Mesenchymal stem cell (in vitro differentiated cells and primary cell): ENCODE results near the gene SEC61G.

Experiments
- DNase-seq: peaks from one replicate; pipeline ENCODE4 v3.0.0-alpha.2; 2013
- H2AFZ ChIP-seq: one replicate; pipeline ENCODE4 v1.6.1; 2013; ENCODE audit warnings: low read depth, mild to moderate bottlenecking, control low read depth, inconsistent platforms, low read length, moderate library complexity
- H2AK5ac ChIP-seq: 2 replicates; pipeline ENCODE4 v1.6.1; 2013; ENCODE audit warnings: low read length, moderate library complexity, mild to moderate bottlenecking, inconsistent platforms; ENCODE audit not compliant: severe bottlenecking
- H2BK120ac ChIP-seq: one replicate; pipeline ENCODE4 v1.6.1; 2013; ENCODE audit warnings: low read depth, mild to moderate bottlenecking, inconsistent platforms, low read length, moderate library complexity
- H2BK12ac ChIP-seq, 2 experiments: one replicate each; pipeline ENCODE4 v1.6.1; 2013; ENCODE audit warnings: inconsistent platforms in 2 of 2, low read length in 2 of 2, mild to moderate bottlenecking in 2 of 2, moderate library complexity in 2 of 2, control low read depth in 1 of 2
- H2BK15ac ChIP-seq: one replicate; pipeline ENCODE4 v1.6.1; 2013; ENCODE audit warnings: mild to moderate bottlenecking, low read depth, inconsistent platforms; ENCODE audit not compliant: poor library complexity, severe bottlenecking
- H2BK5ac ChIP-seq: 2 replicates; pipeline ENCODE4 v1.6.1; 2013; ENCODE audit warnings: low read depth, mild to moderate bottlenecking, low read length, control low read depth, inconsistent platforms; ENCODE audit not compliant: poor library complexity, severe bottlenecking
- H3K14ac ChIP-seq, 2 experiments: one replicate each; pipeline ENCODE4 v1.6.1; 2013; ENCODE audit warnings: inconsistent platforms in 2 of 2, low read length in 2 of 2, control low read depth in 1 of 2, mild to moderate bottlenecking in 1 of 2, moderate library complexity in 1 of 2
- H3K18ac ChIP-seq, 2 experiments: one replicate each; pipeline ENCODE4 v1.6.1; 2013; ENCODE audit warnings: inconsistent platforms in 2 of 2, low read length in 2 of 2, control low read depth in 1 of 2, low read depth in 1 of 2, mild to moderate bottlenecking in 1 of 2
- H3K23ac ChIP-seq, 2 experiments: one replicate each; pipeline ENCODE4 v1.6.1; 2013; ENCODE audit warnings: inconsistent platforms in 2 of 2, low read length in 2 of 2, mild to moderate bottlenecking in 2 of 2, moderate library complexity in 2 of 2, control low read depth in 1 of 2
- H3K27ac ChIP-seq: 2 replicates; pipeline ENCODE4 v1.5.1; 2013; ENCODE audit warnings: mild to moderate bottlenecking, moderate library complexity, low read length, control low read depth, inconsistent platforms; ENCODE audit not compliant: poor library complexity, severe bottlenecking
- H3K27me3 ChIP-seq, 2 experiments: 2 replicates each; pipeline versions ENCODE4 v1.6.1 to v1.7.0; 2013; ENCODE audit warnings: low read length in 2 of 2, mild to moderate bottlenecking in 2 of 2, moderate library complexity in 2 of 2, control low read depth in 1 of 2, inconsistent platforms in 1 of 2; ENCODE audit not compliant: control insufficient read depth in 1 of 2, insufficient read depth in 1 of 2
- H3K36me3 ChIP-seq, 2 experiments: 2 replicates each; pipeline versions ENCODE4 v1.6.1 to v1.7.0; 2013; ENCODE audit warnings: low read length in 2 of 2, control low read depth in 1 of 2, inconsistent platforms in 1 of 2, low read depth in 1 of 2, mild to moderate bottlenecking in 1 of 2; ENCODE audit not compliant: insufficient read depth in 2 of 2, control insufficient read depth in 1 of 2
- H3K4ac ChIP-seq, 2 experiments: one replicate each; pipeline ENCODE4 v1.6.1; 2013; ENCODE audit warnings: inconsistent platforms in 2 of 2, low read length in 2 of 2, mild to moderate bottlenecking in 2 of 2, moderate library complexity in 2 of 2, control low read depth in 1 of 2, low read depth in 1 of 2
- H3K4me1 ChIP-seq: 2 replicates; pipeline ENCODE4 v1.6.1; 2013; ENCODE audit warnings: low read depth, low read length, control low read depth; ENCODE audit not compliant: control insufficient read depth, insufficient read depth
- H3K4me2 ChIP-seq: 2 replicates; pipeline ENCODE4 v1.6.1; 2013; ENCODE audit warnings: low read length, mild to moderate bottlenecking, inconsistent platforms; ENCODE audit not compliant: poor library complexity, severe bottlenecking
- H3K4me3 ChIP-seq, 2 experiments: 2 replicates each; pipeline versions ENCODE4 v1.5.1 to v1.7.0; 2013; ENCODE audit warnings: low read length in 2 of 2, mild to moderate bottlenecking in 2 of 2, control low read depth in 1 of 2, low read depth in 1 of 2; ENCODE audit not compliant: insufficient read depth in 1 of 2
- H3K79me1 ChIP-seq: replicated peaks from 2 replicates; pipeline ENCODE4 v1.6.1; 2013; ENCODE audit warnings: mild to moderate bottlenecking, control low read depth, low read length, inconsistent platforms; ENCODE audit not compliant: poor library complexity, severe bottlenecking
- H3K9ac ChIP-seq: 2 replicates; pipeline ENCODE4 v1.7.0; 2013; ENCODE audit warnings: mild to moderate bottlenecking, low read length, moderate library complexity
- H3K9me3 ChIP-seq: 2 replicates; pipeline ENCODE4 v1.7.0; 2013; ENCODE audit warnings: mild to moderate bottlenecking, low read length; ENCODE audit not compliant: control insufficient read depth
- H4K8ac ChIP-seq: one replicate; pipeline ENCODE4 v1.6.1; 2013; ENCODE audit warnings: inconsistent platforms, mild to moderate bottlenecking, low read length, moderate library complexity
- H4K91ac ChIP-seq: one replicate; pipeline ENCODE4 v1.6.1; 2013; ENCODE audit warnings: mild to moderate bottlenecking, low read length, inconsistent platforms
- WGBS: methylation state at CpG from one replicate; pipeline ENCODE4 v1.1.7; 2013; ENCODE audit warnings: mixed read lengths; 5-methylcytosine and 5-hydroxymethylcytosine counted together

The SEC61G gene

GRCh38 chr7:54788664-54789063, 29.7 kb upstream of the SEC61G start:
- DNase-seq, result peak; percentile 87

GRCh38 chr7:54785261-54785660, 26.2 kb upstream of the SEC61G start:
- no peak overlapping the region for H3K4me3 ChIP-seq
- no peak overlapping the region for H2AFZ ChIP-seq
- WGBS, result 86% methylated on average over 8 of the region's 8 CpGs
- no peak overlapping the region for H2BK5ac ChIP-seq
- no peaks in the 10 kb centered on the region for H3K27me3 ChIP-seq
- H2BK12ac ChIP-seq, result no peak overlapping the region
- H4K91ac ChIP-seq, result peak overlapping the region; percentile 22
- no peak overlapping the region for H3K4me2 ChIP-seq
- H3K36me3 ChIP-seq, result no peaks in the 10 kb centered on the region
- no peak overlapping the region for H3K14ac ChIP-seq
- no peak overlapping the region for H4K8ac ChIP-seq
- H2BK120ac ChIP-seq, result no peak overlapping the region
- H2AK5ac ChIP-seq, result no peak overlapping the region
- no peak overlapping the region for H3K9ac ChIP-seq
- no peaks in the 10 kb centered on the region for H3K79me1 ChIP-seq
- H3K18ac ChIP-seq, result no peak overlapping the region
- H3K9me3 ChIP-seq, result no peaks in the 10 kb centered on the region
- H2BK15ac ChIP-seq, result no peak overlapping the region
- H3K23ac ChIP-seq, result no peak overlapping the region
- H3K27ac ChIP-seq, result no peak overlapping the region
- H3K4ac ChIP-seq, result no peak overlapping the region
- peaks cover 2% of the 10 kb centered on the region for H3K4me1 ChIP-seq
- DNase-seq, result no peak

More at GRCh38 chr7:54788664-54789063, 29.7 kb upstream of the SEC61G start:
- Histone ChIP-seq H3K4me2 (no peak overlapping the region), H2BK12ac (no peak overlapping the region), H2BK5ac (no peak overlapping the region), H4K91ac (no peak overlapping the region), H2BK120ac (no peak overlapping the region), H3K27me3 (no peaks in the 10 kb centered on the region), H3K36me3 (no peaks in the 10 kb centered on the region), H3K4ac (no peak overlapping the region), H3K4me1 (peaks cover 3% of the 10 kb centered on the region), H2AFZ (no peak overlapping the region), H2AK5ac (no peak overlapping the region), H3K9ac (peak overlapping the region; percentile 49), H2BK15ac (no peak overlapping the region), H3K9me3 (no peaks in the 10 kb centered on the region), H3K18ac (no peak overlapping the region), H3K79me1 (no peaks in the 10 kb centered on the region), H4K8ac (no peak overlapping the region), H3K23ac (no peak overlapping the region), H3K14ac (no peak overlapping the region), H3K27ac (no peak overlapping the region), H3K4me3 (peak overlapping the region in 1 of 2 experiments; percentile 49)
- WGBS, result 10% methylated on average over 8 of the region's 9 CpGs

- Histone ChIP-seq H3K18ac (no peak overlapping the region), H3K4ac (no peak overlapping the region), H3K27ac (no peak overlapping the region), H3K9ac (no peak overlapping the region), H3K14ac (no peak overlapping the region), H3K4me1 (peaks cover 2% of the 10 kb centered on the region), H3K4me2 (no peak overlapping the region), H2BK12ac (no peak overlapping the region), H4K91ac (no peak overlapping the region), H2BK15ac (no peak overlapping the region), H2BK120ac (no peak overlapping the region), H2AK5ac (no peak overlapping the region), H3K27me3 (no peaks in the 10 kb centered on the region), H4K8ac (no peak overlapping the region), H3K36me3 (no peaks in the 10 kb centered on the region), H3K23ac (no peak overlapping the region), H2AFZ (no peak overlapping the region), H3K9me3 (no peaks in the 10 kb centered on the region), H3K79me1 (no peaks in the 10 kb centered on the region), H2BK5ac (no peak overlapping the region), H3K4me3 (no peak overlapping the region)
- WGBS, result over 99% methylated on average over 4 of the region's 4 CpGs
- DNase-seq, result no peak
Measured at GRCh38 chr7:54783952-54784351, 24.9 kb upstream of the SEC61G start.

GRCh38 chr7:54782829-54783228, 23.8 kb upstream of the SEC61G start:
- no peak overlapping the region for H3K27ac ChIP-seq
- no peak overlapping the region for H3K4ac ChIP-seq
- no peak overlapping the region for H4K91ac ChIP-seq
- no peak overlapping the region for H2AFZ ChIP-seq
- H2BK5ac ChIP-seq, result no peak overlapping the region
- no peaks in the 10 kb centered on the region for H3K27me3 ChIP-seq
- no peaks in the 10 kb centered on the region for H3K4me1 ChIP-seq
- no peak overlapping the region for H2BK15ac ChIP-seq
- H3K36me3 ChIP-seq, result no peaks in the 10 kb centered on the region
- WGBS, result 72% methylated on average over 8 of the region's 8 CpGs
- no peak overlapping the region for H3K9ac ChIP-seq
- no peaks in the 10 kb centered on the region for H3K9me3 ChIP-seq
- H3K14ac ChIP-seq, result no peak overlapping the region
- H3K4me2 ChIP-seq, result no peak overlapping the region
- H4K8ac ChIP-seq, result no peak overlapping the region
- no peak overlapping the region for H3K23ac ChIP-seq
- no peak overlapping the region for H3K4me3 ChIP-seq
- H3K79me1 ChIP-seq, result no peaks in the 10 kb centered on the region
- H2AK5ac ChIP-seq, result no peak overlapping the region
- no peak overlapping the region for H2BK120ac ChIP-seq
- no peak overlapping the region for H3K18ac ChIP-seq
- H2BK12ac ChIP-seq, result no peak overlapping the region
- DNase-seq, result no peak
